ENCODE measurements around the gene SWI5. TPM values are rescaled to one million over a fixed set of nuclear protein-coding genes. Genes with fewer than 3 reads are reported as not detected.

The SWI5 gene
- total RNA-seq, 2 donors from 2014 or later: 34.8 to 38.5 TPM

- intact Hi-C loops (cut with DNase I): no loop called here
- 88% methylated on average over 31 of the region's 31 CpGs for WGBS
- no peak overlapping the region for H3K4me3 ChIP-seq
These were observed 22.7 kb upstream of the SWI5 start for GRCh38 chr9:128253140-128253990.

GRCh38 chr9:128253991-128254346 lies 22.1 kb upstream of the SWI5 start:
- WGBS: 91% methylated on average over 7 of the region's 7 CpGs
- Histone ChIP-seq H3K4me1 (replicated peaks) (no peaks in the 10 kb centered on the region), H3K36me3 (peaks cover 13 to 21% of the 10 kb centered on the region in 2 donors), H3K27ac (no peak overlapping the region), H3K9me3 (no peaks in the 10 kb centered on the region), H3K4me3 (no peak overlapping the region), H3K27me3 (replicated peaks; ENCODE audit: insufficient read depth) (no peaks in the 10 kb centered on the region)
- no peak for DNase-seq (ENCODE audit: low spot score)
- TF ChIP-seq POLR2AphosphoS5 (IDR thresholded peaks at IDR 0.05): no peak
- no peak for TF ChIP-seq POLR2A (IDR thresholded peaks at IDR 0.05)
- TF ChIP-seq, protein P1, sequence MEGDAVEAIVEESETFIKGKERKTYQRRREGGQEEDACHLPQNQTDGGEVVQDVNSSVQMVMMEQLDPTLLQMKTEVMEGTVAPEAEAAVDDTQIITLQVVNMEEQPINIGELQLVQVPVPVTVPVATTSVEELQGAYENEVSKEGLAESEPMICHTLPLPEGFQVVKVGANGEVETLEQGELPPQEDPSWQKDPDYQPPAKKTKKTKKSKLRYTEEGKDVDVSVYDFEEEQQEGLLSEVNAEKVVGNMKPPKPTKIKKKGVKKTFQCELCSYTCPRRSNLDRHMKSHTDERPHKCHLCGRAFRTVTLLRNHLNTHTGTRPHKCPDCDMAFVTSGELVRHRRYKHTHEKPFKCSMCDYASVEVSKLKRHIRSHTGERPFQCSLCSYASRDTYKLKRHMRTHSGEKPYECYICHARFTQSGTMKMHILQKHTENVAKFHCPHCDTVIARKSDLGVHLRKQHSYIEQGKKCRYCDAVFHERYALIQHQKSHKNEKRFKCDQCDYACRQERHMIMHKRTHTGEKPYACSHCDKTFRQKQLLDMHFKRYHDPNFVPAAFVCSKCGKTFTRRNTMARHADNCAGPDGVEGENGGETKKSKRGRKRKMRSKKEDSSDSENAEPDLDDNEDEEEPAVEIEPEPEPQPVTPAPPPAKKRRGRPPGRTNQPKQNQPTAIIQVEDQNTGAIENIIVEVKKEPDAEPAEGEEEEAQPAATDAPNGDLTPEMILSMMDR (IDR thresholded peaks at IDR 0.05): no peak
- intact Hi-C loops (cut with DNase I): no loop called here

More at GRCh38 chr9:128253140-128253990, 22.7 kb upstream of the SWI5 start:
- Histone ChIP-seq H3K27me3 (replicated peaks; ENCODE audit: insufficient read depth) (no peaks in the 10 kb centered on the region), H3K27ac (no peak overlapping the region), H3K36me3 (peaks cover 8 to 15% of the 10 kb centered on the region in 2 donors), H3K4me1 (replicated peaks) (no peaks in the 10 kb centered on the region), H3K9me3 (no peaks in the 10 kb centered on the region)
- no peak for DNase-seq (ENCODE audit: low spot score)
- TF ChIP-seq, protein P1 (IDR thresholded peaks at IDR 0.05): no peak
- no peak for TF ChIP-seq POLR2A (IDR thresholded peaks at IDR 0.05)
- TF ChIP-seq POLR2AphosphoS5 (IDR thresholded peaks at IDR 0.05): no peak

DNA sequence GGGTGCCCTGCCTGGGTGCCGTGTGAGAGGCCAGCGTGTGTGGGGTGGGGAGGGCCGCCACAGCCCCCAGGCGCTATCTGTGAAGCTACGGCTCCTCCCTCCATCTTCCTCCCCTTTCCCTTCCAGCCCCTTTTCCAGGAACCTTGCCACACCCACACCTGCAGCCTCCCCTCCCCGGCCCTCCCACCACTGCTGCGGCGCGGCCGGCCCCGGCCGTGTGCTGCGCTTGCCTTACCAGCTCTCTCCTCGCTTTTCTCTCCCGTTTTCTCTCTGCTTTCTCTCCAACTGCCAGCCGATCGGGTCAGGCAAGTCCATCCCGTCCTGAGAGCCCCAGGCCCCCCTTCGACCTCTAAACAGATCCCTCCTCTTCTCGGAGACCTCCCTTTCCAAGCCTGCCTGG lies 21.7 kb upstream of the SWI5 start:
- no peak for TF ChIP-seq POLR2AphosphoS5 (IDR thresholded peaks at IDR 0.05)
- TF ChIP-seq POLR2A (IDR thresholded peaks at IDR 0.05): no peak
- TF ChIP-seq, protein P1 (IDR thresholded peaks at IDR 0.05): no peak
- Histone ChIP-seq H3K27me3 (replicated peaks; ENCODE audit: insufficient read depth) (no peaks in the 10 kb centered on the region), H3K4me1 (replicated peaks) (no peaks in the 10 kb centered on the region), H3K4me3 (no peak overlapping the region), H3K9me3 (no peaks in the 10 kb centered on the region), H3K36me3 (peaks cover 15 to 25% of the 10 kb centered on the region in 2 donors), H3K27ac (no peak overlapping the region)
- intact Hi-C loops (cut with DNase I): no loop called here
- no peak for DNase-seq (ENCODE audit: low spot score)
- WGBS: 73% methylated on average over 20 of the region's 20 CpGs

GRCh38 chr9:128254855-128255759 lies 21.0 kb upstream of the SWI5 start:
- no peaks in the 10 kb centered on the region for H3K9me3 ChIP-seq
- no peaks in the 10 kb centered on the region for H3K4me1 ChIP-seq (replicated peaks)
- 61% methylated on average over 18 of the region's 18 CpGs for WGBS
- H3K36me3 ChIP-seq: peaks cover 22 to 32% of the 10 kb centered on the region in 2 donors
- intact Hi-C loops (cut with DNase I): no loop called here
- H3K27ac ChIP-seq: no peak overlapping the region
- DNase-seq (ENCODE audit: low spot score): peak; percentile 36
- TF ChIP-seq POLR2AphosphoS5 (IDR thresholded peaks at IDR 0.05): no peak
- TF ChIP-seq, protein P1 (IDR thresholded peaks at IDR 0.05): peak; percentile 43 to 70 (median 59)
- no peak overlapping the region for H3K4me3 ChIP-seq
- H3K27me3 ChIP-seq (replicated peaks; ENCODE audit: insufficient read depth): no peaks in the 10 kb centered on the region

Measured in prostate gland (tissue), 2 donors.